Measurements from ENCODE around the gene ALG1L2. TPM values are rescaled to one million over a fixed set of nuclear protein-coding genes. Genes with fewer than 3 reads are reported as not detected.

ALG1L2 gene
- polyA plus RNA-seq, 1 of the 3 experiments (the other 2 are of a cell fraction) = not detected

- Histone ChIP-seq H3K4me3 (ENCODE audit: low read depth in 2 of 2, low read length in 1 of 2) (no peak overlapping the region), H3K4me2 (no peak overlapping the region), H3K9me2 (no peaks in the 10 kb centered on the region), H3K9me3 (no peaks in the 10 kb centered on the region), H3K9ac (no peak overlapping the region), H3K27ac (ENCODE audit: low read depth in 2 of 2, low read length in 1 of 2) (no peak overlapping the region), H3K79me2 (ENCODE audit: insufficient read depth) (no peaks in the 10 kb centered on the region), H2AFZ (ENCODE audit: low read depth) (no peak overlapping the region), H3F3A (replicated peaks; ENCODE audit: insufficient read depth) (no peaks in the 10 kb centered on the region), H4K20me1 (ENCODE audit: insufficient read depth) (no peaks in the 10 kb centered on the region), H3K4me1 (ENCODE audit: control insufficient read depth in 1 of 2, insufficient read depth in 2 of 2, low read depth in 1 of 2, low read length in 1 of 2) (peaks cover 0 to 7% of the 10 kb centered on the region in 2 experiments; a peak in 1 of 4 replicates), H3K27me3 (ENCODE audit: insufficient read depth) (no peaks in the 10 kb centered on the region), H3K36me3 (replicated peaks in 1 of 2; ENCODE audit: control insufficient read depth in 1 of 2, insufficient read depth in 2 of 2, low read length in 1 of 2) (no peaks in the 10 kb centered on the region)
- TF ChIP-seq MAX (IDR thresholded peaks at IDR 0.05; ENCODE audit: low read depth) (no peak), REST (IDR thresholded peaks at IDR 0.05; ENCODE audit: low read depth, low read length) (no peak), FOXM1 (IDR thresholded peaks at IDR 0.05; ENCODE audit: low read depth) (no peak), POLR2AphosphoS5 (IDR thresholded peaks at IDR 0.05; ENCODE audit: low read depth, low read length) (no peak), USF1 (IDR thresholded peaks at IDR 0.05; ENCODE audit: borderline replicate concordance, low read depth) (no peak), CHD2 (IDR thresholded peaks at IDR 0.05; ENCODE audit: low read length, partially characterized antibody) (no peak), EZH2phosphoT487 (IDR thresholded peaks at IDR 0.05; ENCODE audit: borderline replicate concordance, low read depth) (no peak), TAF1 (IDR thresholded peaks at IDR 0.05; ENCODE audit: borderline replicate concordance, low read depth, low read length) (no peak), GATA2 (CRISPR knock-in tag; IDR thresholded peaks at IDR 0.05) (no peak), ZBTB33 (IDR thresholded peaks at IDR 0.05; ENCODE audit: borderline replicate concordance, low read depth) (no peak), JUND (IDR thresholded peaks at IDR 0.05) (no peak), TCF12 (IDR thresholded peaks at IDR 0.05) (no peak), MEF2A (IDR thresholded peaks at IDR 0.05; ENCODE audit: borderline replicate concordance, low read depth) (no peak), FOSL2 (IDR thresholded peaks at IDR 0.05; ENCODE audit: borderline replicate concordance, low read depth) (no peak), YY1 (IDR thresholded peaks at IDR 0.05; ENCODE audit: low read depth) (no peak), RXRA (IDR thresholded peaks at IDR 0.05; ENCODE audit: borderline replicate concordance, low read depth) (no peak), EP300 (IDR thresholded peaks at IDR 0.05; ENCODE audit: borderline replicate concordance in 1 of 2, low read depth in 1 of 2, low read length in 1 of 2) (no peak), SIN3A (IDR thresholded peaks at IDR 0.05; ENCODE audit: borderline replicate concordance, low read depth, low read length) (no peak)
- POLR2A ChIA-PET = no interaction called here
- no peak for DNase-seq
- CTCF ChIA-PET = no interaction called here
These were observed 36.3 kb downstream of the ALG1L2 start for GRCh38 chr3:130117933-130118332.

All from SK-N-SH (cell line).